Panc1 (cell line): ENCODE measurements around the gene GPR176.

ENCODE experiments used
- CTCF ChIP-seq: fragments of 450-650 bp; IDR thresholded peaks from 2 replicates; pipeline ENCODE4 v1.5.1; 2017; ENCODE audit warnings: mild to moderate bottlenecking
- POLR2AphosphoS5 ChIP-seq: IDR thresholded peaks from 2 replicates; pipeline ENCODE4 v1.6.1; 2012; ENCODE audit warnings: mild to moderate bottlenecking, low read depth, low read length, moderate library complexity
- REST ChIP-seq, 2 experiments: IDR thresholded peaks; 2 replicates each; pipeline ENCODE4 v1.6.1; 2011 to 2012; ENCODE audit warnings: low read depth in 2 of 2, control low read depth in 1 of 2, low read length in 1 of 2, mild to moderate bottlenecking in 1 of 2, moderate library complexity in 1 of 2; ENCODE audit not compliant: insufficient read depth in 1 of 2

- TF ChIP-seq CTCF (no peak), POLR2AphosphoS5 (no peak), REST (IDR thresholded peaks at IDR 0.05; ENCODE audit: insufficient read depth in 1 of 2, low read depth in 2 of 2, low read length in 1 of 2) (no peak)
These were observed 15.2 kb upstream of the GPR176 start for GRCh38 chr15:39935241-39935640.
